GM19193 (cell line): ENCODE measurements around the gene PIP4K2A.

Experiments
- POLR2A ChIP-seq: IDR thresholded peaks from 4 replicates; pipeline ENCODE4 v1.6.1; 2011; ENCODE audit not compliant: insufficient read depth, insufficient read length; ENCODE audit errors: extremely low read depth

Gene PIP4K2A

GRCh38 chr10:22684699-22685098 lies 29.7 kb downstream of the PIP4K2A start:
- no peak for TF ChIP-seq POLR2A

DNA sequence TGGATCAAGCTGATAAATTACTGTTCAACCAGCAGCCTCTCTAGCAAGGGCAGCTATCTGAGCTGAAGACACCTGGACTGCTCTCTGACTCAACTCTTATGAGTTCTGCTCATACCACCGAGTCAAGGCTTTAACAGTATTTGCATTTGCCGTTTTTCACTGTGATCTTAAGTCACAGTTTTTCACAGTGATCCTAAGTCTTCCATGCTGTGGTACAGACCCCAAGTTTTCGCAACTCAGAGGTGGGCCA lies 31.3 kb downstream of the PIP4K2A start:
- peak; percentile 24 for TF ChIP-seq POLR2A

DNA sequence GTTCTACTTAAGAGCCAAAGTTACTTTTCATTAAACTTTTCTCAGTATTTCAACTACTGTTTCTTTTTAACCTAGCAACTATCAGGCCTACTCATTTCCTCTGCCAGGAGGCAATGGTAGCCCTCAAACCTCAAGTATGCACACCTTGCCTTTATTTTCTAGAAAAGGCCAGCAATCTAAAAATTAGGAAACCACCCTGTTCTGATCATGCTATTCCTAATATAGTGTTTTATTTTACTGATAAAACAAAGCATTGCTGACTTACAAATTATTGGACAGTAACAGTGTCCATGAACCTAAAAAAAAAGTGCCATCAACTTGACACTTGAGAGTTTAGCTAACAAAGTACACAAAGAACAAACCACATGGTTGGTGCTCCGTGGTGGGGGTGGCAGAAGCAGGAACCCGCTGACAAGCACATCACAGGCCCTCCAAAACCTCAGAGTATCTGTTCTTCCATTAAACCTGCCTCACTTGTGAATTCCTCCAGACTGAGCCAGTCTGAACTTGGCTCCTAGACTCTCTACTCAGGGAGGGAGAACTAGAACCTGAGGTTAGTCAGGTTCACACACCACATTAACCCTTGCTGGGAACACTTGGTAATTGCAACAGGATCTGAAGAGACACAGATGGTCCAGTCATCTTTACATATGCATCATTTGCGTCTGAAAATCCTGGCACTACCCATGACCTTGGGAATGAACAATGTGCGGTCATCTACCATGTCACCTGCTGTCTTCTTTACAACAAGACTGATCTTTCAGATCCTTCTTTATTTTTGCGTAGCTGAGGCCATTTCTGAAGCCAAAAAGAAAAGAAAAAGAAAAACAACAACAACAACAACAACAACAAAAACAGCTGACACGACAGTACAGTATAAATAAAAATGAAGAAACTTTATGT lies 31.9 kb downstream of the PIP4K2A start:
- no peak for TF ChIP-seq POLR2A

- no peak for TF ChIP-seq POLR2A
Observed at GRCh38 chr10:22681783-22682183, 32.6 kb downstream of the PIP4K2A start.

DNA sequence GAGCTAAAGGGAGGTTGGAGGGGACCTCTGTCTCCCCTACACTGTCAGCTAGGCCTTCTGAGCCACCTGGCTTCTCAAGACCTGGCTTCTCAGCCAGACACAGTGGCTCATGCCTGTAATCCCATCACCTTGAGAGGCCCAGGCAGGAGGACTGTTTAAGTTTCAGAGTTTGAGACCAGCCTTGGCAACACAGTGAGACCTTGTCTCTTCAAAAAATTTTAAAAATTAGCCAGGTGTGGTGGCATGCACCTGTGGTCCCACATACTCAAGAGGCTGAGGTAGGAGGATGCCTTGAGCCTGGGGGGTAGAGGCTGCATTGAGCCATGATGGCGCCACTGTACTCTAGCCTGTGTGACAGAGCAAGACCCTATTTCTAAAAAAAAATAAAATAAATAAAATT lies 33.1 kb downstream of the PIP4K2A start:
- TF ChIP-seq POLR2A: no peak

DNA sequence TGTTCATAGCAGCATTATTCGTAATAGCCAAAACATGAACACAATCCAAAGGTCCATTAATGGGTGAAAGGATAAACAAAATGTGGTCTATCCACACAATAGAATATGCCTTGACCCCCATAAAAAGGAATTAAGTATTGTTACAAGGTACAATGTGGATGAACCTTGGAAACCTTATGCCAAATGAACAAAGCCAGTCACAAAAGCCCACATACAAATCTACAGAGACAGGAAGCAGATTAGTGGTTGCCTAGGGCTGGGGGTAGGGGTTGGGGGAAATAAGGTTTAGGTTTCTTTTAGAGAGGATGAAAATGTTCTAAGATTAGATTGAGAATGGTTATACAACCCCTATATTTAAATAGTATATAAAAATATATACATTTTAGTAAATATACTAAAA lies 34.8 kb downstream of the PIP4K2A start:
- TF ChIP-seq POLR2A: no peak

GRCh38 chr10:22677333-22677732 lies 37.0 kb downstream of the PIP4K2A start:
- TF ChIP-seq POLR2A: no peak

- TF ChIP-seq POLR2A: no peak
Observed at GRCh38 chr10:22676435-22676834, 37.9 kb downstream of the PIP4K2A start.

GRCh38 chr10:22674573-22674930 lies 39.8 kb downstream of the PIP4K2A start:
- TF ChIP-seq POLR2A: no peak

DNA sequence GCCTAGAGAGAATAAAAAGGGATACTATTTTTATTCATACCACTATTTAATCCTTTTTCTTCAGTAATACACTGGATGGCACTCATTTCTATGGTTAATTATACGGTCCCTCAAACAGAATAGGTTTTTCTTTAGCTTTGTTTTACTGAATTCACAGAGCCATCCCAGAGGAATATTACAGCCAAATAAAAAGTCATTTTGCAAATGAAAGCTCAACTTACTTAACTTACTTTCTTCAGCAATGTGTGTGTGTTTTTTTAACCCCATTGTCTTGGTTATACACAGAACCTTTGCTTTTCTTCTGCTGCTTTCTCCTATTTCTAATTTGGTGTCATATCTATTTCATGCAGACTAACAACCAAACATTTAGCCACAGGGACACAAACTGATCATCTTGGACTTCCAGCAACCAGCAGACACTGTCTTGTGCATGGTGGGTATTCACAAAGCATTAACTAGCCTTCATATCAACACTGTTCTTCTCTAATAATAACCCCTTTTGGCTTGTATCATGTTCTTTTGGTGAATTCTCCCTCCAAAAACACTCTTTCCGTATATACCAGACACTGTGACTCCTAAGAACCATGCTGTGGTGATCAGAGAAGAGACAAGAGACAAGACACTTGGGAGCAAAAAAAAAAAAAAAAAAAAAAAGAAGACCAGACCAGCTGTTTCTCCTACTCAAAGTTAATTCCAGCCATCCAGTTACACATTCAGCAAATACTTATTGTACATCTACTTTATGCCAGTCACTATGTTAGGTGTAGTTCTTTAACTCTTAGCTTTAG lies 40.4 kb downstream of the PIP4K2A start:
- no peak for TF ChIP-seq POLR2A

DNA sequence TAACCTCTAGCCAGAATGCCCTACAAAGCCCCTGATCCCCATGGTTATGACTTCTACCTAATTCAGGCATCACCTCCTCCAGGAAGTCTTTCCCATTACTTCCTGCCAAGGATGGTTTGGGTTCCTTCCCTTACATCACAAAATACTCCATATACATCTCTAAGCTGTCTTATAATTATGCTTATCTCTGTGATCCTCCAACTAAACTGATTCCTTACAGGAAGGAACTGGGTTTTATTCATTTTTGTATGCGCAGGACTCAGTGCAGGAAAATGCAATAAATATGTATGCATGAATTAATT lies 41.3 kb downstream of the PIP4K2A start:
- TF ChIP-seq POLR2A: no peak

DNA sequence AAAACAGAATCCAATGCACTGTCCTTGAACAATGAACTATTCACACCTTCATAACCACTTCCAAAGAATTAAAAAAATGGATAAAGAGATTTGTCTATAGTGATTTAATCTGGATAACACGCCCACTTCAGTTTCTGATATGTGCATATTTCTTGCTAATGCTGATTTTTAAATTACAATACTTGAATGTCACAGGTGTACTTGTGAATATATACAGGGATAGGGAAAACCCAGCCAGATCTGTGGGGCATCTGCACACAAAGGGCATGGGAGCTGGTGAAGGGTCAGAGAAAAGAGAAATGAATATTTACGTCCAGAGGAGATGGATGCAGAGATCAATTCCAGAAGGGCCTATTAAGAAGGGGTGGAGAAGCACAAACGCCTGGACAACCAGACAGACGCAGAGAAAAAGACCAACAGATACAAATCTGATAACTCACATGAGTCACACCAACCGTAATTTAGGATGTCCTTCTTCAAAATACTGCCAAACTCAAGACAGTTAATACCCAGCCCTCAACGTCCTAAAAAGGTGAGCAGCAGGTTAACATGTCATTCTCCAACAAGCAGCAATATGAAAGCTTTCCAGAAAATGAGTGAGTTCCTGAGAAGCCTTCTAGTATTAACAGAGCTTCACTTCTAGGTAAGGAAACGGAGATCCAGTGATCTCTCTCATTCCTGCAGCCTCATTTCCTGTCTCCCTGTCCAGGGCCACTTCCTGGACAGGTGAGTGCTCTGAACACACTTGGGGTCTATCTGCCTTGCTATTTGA lies 41.9 kb downstream of the PIP4K2A start:
- no peak for TF ChIP-seq POLR2A

GRCh38 chr10:22670788-22671187 lies 43.6 kb downstream of the PIP4K2A start:
- no peak for TF ChIP-seq POLR2A

DNA sequence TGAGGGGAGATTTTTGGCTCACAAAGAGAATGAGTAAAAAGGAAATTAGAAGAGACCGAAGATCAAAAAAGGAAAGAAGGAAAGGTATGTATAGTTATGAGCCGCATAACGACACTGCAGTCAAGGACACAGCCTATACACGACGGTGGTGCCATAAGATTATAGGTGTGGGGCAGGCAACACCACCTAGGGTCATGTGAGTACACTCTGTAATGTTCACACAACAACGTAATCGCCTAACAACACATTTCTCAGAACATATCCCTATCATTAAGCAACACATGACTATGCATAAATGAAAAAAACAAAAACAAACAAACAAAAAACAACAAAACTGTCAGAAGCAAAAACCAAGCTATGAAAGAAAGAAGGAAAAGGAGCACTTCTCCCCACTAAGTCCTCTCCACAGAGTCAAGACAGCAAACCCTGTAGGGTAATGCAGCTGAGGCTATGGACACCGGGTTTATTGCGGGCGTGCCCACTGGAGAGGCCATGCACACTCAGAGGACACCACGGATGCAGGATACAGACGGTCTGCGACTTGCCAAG lies 45.1 kb downstream of the PIP4K2A start:
- TF ChIP-seq POLR2A: no peak

- TF ChIP-seq POLR2A: no peak
Observed at GRCh38 chr10:22667093-22667480, 47.3 kb downstream of the PIP4K2A start.

- TF ChIP-seq POLR2A: no peak
Observed at GRCh38 chr10:22666287-22667092, 47.9 kb downstream of the PIP4K2A start.

DNA sequence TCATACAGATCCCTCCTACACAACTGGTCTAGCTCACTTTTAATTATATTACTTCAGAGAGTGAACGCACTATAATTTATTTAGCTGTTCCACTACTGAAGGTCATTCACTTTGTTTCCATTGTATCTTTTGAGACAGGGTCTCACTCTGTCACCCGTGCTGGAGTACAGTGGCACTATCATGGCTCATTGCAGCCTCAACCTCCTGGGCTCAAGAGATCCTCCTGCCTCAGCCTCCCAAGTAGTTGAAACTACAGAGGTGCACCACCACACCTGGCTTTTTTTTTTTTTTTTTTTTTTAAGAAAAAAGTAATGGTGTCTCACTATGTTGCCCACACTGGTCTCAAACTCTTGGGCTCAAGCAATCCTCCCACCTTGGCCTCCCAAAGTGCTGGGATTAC lies 49.0 kb downstream of the PIP4K2A start:
- TF ChIP-seq POLR2A: no peak
